ENCODE results near the gene GEN1.

Gene GEN1

DNA sequence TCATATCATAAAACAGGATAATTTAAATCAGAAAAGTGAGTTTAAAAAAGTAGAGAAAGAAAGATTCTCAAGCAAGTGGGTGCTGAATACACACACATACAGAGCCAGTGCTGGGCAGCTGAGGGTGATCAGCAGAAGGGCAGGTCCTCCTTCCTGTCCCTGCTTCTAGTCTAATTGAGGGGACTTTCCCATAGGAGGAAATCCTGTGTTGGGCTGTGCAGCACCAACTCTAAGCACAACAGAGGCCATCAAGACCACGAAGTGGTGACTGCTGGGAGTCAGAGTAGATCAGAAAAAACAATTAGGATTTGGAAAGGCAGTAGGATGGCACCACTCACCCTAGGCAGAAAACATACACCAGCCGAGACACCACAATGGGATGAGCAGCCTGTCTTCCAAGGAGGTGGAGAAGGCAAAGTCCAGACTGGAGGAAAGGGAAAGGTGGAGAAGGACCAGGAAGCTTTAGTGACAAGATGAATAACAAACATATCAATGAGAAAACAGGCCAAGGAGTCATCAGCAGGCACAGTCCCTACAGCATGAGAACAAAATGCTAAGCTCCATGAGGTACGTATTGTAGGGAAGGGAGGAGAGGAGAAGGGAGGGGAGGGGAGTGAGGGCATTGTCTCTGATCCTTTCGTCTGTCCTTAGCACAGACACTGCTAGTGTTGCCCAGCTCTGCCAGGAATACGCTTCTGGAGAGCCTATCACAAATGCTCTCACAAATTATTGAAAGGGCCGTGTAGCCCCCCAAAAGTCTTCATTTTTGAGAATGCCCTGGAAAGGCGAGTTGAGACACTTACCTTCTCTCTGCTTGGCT lies 45.6 kb downstream of the GEN1 start:
- H3F3A ChIP-seq (ENCODE audit: low read depth), result no peaks in the 10 kb centered on the region
- H3K9me2 ChIP-seq (replicated peaks; ENCODE audit: low read depth, low read length), result no peaks in the 10 kb centered on the region
- H3K4me3 ChIP-seq (ENCODE audit: low read length, poor library complexity, severe bottlenecking), result no peak overlapping the region
- no peak overlapping the region for H3K9ac ChIP-seq (ENCODE audit: low read depth, low read length, poor library complexity, severe bottlenecking)
- no peaks in the 10 kb centered on the region for H4K20me1 ChIP-seq (ENCODE audit: insufficient read depth, low read length, poor library complexity, severe bottlenecking)
- peaks cover 28% of the 10 kb centered on the region for H3K27me3 ChIP-seq (ENCODE audit: insufficient read depth, low read length, poor library complexity, severe bottlenecking)
- no peak overlapping the region for H2AFZ ChIP-seq (ENCODE audit: low read length)
- H3K4me1 ChIP-seq (ENCODE audit: insufficient read depth, low read length, poor library complexity, severe bottlenecking), result peaks cover 13% of the 10 kb centered on the region
- TF ChIP-seq, protein P1, sequence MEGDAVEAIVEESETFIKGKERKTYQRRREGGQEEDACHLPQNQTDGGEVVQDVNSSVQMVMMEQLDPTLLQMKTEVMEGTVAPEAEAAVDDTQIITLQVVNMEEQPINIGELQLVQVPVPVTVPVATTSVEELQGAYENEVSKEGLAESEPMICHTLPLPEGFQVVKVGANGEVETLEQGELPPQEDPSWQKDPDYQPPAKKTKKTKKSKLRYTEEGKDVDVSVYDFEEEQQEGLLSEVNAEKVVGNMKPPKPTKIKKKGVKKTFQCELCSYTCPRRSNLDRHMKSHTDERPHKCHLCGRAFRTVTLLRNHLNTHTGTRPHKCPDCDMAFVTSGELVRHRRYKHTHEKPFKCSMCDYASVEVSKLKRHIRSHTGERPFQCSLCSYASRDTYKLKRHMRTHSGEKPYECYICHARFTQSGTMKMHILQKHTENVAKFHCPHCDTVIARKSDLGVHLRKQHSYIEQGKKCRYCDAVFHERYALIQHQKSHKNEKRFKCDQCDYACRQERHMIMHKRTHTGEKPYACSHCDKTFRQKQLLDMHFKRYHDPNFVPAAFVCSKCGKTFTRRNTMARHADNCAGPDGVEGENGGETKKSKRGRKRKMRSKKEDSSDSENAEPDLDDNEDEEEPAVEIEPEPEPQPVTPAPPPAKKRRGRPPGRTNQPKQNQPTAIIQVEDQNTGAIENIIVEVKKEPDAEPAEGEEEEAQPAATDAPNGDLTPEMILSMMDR (conservative IDR thresholded peaks at IDR 0.05; ENCODE audit: low read length), result no peak
- TF ChIP-seq EZH2phosphoT487 (IDR thresholded peaks at IDR 0.05; ENCODE audit: borderline replicate concordance), result no peak
- no peaks in the 10 kb centered on the region for H3K9me3 ChIP-seq (ENCODE audit: insufficient read depth, low read depth, low read length)
- no peaks in the 10 kb centered on the region for H3K36me3 ChIP-seq (ENCODE audit: insufficient read depth, low read length)
- no peak overlapping the region for H3K4me2 ChIP-seq (ENCODE audit: low read depth, low read length, poor library complexity, severe bottlenecking)
- H3K79me2 ChIP-seq (ENCODE audit: insufficient read depth, low read length), result no peaks in the 10 kb centered on the region

DNA sequence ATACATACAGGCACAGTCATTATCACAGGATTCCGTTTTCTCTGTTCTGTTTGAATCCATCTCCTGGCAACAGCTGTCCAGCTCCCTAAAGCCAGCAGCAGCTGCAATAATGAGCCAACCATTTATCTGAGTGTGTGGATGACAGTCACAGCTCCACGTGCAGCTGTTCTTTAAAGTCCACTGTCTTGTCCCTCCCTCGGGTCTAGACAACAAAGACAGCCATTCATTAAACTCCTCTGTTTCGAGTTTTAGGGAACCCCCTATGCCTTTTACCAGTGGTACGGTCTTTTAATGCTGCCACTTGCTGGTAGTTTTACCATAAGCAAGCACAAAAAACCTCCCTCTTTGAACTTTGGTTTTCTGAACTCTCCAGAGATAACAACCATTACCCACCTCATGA lies 46.3 kb downstream of the GEN1 start:
- peaks cover 21% of the 10 kb centered on the region for H3K27me3 ChIP-seq (ENCODE audit: insufficient read depth, low read length, poor library complexity, severe bottlenecking)
- H4K20me1 ChIP-seq (ENCODE audit: insufficient read depth, low read length, poor library complexity, severe bottlenecking), result no peaks in the 10 kb centered on the region
- H3K4me3 ChIP-seq (ENCODE audit: low read length, poor library complexity, severe bottlenecking), result no peak overlapping the region
- H3K9ac ChIP-seq (ENCODE audit: low read depth, low read length, poor library complexity, severe bottlenecking), result no peak overlapping the region
- no peak for TF ChIP-seq EZH2phosphoT487 (IDR thresholded peaks at IDR 0.05; ENCODE audit: borderline replicate concordance)
- TF ChIP-seq, protein P1 (conservative IDR thresholded peaks at IDR 0.05; ENCODE audit: low read length), result no peak
- H3K4me1 ChIP-seq (ENCODE audit: insufficient read depth, low read length, poor library complexity, severe bottlenecking), result peaks cover 13% of the 10 kb centered on the region
- no peak overlapping the region for H2AFZ ChIP-seq (ENCODE audit: low read length)
- no peaks in the 10 kb centered on the region for H3K79me2 ChIP-seq (ENCODE audit: insufficient read depth, low read length)
- no peaks in the 10 kb centered on the region for H3K9me3 ChIP-seq (ENCODE audit: insufficient read depth, low read depth, low read length)
- H3K36me3 ChIP-seq (ENCODE audit: insufficient read depth, low read length), result no peaks in the 10 kb centered on the region
- H3F3A ChIP-seq (ENCODE audit: low read depth), result no peaks in the 10 kb centered on the region
- H3K4me2 ChIP-seq (ENCODE audit: low read depth, low read length, poor library complexity, severe bottlenecking), result no peak overlapping the region
- no peaks in the 10 kb centered on the region for H3K9me2 ChIP-seq (replicated peaks; ENCODE audit: low read depth, low read length)

DNA sequence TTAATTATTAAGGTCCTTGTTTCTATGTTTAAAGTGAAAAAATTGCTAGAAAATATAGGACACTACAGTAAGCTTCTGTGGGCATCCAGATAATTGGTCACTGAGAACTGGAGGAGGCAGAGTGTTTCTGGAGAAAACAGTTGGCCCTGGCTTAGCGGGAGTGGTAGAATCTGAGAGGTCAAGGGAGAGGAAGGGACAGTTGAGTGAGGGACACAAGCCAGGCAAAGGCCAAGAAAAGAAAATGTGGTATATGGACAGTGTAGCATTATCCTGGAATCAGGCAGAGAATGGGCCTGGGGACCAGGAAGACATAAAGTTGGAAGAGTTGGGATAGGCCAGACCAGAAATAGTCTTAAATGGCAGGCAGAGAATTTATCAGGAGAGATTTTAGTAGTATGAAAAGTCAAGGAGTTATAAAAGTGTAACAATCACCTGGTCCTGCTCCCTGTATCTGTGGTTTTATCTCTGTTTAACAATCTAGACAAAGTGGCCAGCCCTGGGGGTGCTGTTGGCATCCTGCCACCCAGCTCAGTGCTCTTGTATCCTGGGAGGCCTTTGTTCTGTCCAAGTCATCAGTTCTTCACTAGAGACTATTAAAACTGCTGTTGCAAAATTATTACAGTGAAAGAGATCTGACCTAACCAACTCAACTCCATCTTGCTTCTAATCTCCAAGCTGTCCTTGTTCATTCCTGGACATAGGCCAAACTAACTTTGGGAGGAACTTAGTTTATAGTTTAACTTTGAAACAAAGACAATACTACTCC lies 46.9 kb downstream of the GEN1 start:
- H3K27me3 ChIP-seq (ENCODE audit: insufficient read depth, low read length, poor library complexity, severe bottlenecking), result peaks cover 14% of the 10 kb centered on the region
- no peak overlapping the region for H3K4me2 ChIP-seq (ENCODE audit: low read depth, low read length, poor library complexity, severe bottlenecking)
- H3K4me3 ChIP-seq (ENCODE audit: low read length, poor library complexity, severe bottlenecking), result no peak overlapping the region
- TF ChIP-seq, protein P1 (conservative IDR thresholded peaks at IDR 0.05; ENCODE audit: low read length), result no peak
- no peak for TF ChIP-seq EZH2phosphoT487 (IDR thresholded peaks at IDR 0.05; ENCODE audit: borderline replicate concordance)
- H3K9me2 ChIP-seq (replicated peaks; ENCODE audit: low read depth, low read length), result no peaks in the 10 kb centered on the region
- H3F3A ChIP-seq (ENCODE audit: low read depth), result no peaks in the 10 kb centered on the region
- H4K20me1 ChIP-seq (ENCODE audit: insufficient read depth, low read length, poor library complexity, severe bottlenecking), result no peaks in the 10 kb centered on the region
- H3K9ac ChIP-seq (ENCODE audit: low read depth, low read length, poor library complexity, severe bottlenecking), result no peak overlapping the region
- no peak overlapping the region for H2AFZ ChIP-seq (ENCODE audit: low read length)
- no peaks in the 10 kb centered on the region for H3K79me2 ChIP-seq (ENCODE audit: insufficient read depth, low read length)
- H3K9me3 ChIP-seq (ENCODE audit: insufficient read depth, low read depth, low read length), result no peaks in the 10 kb centered on the region
- H3K36me3 ChIP-seq (ENCODE audit: insufficient read depth, low read length), result no peaks in the 10 kb centered on the region
- H3K4me1 ChIP-seq (ENCODE audit: insufficient read depth, low read length, poor library complexity, severe bottlenecking), result peaks cover 13% of the 10 kb centered on the region
